NCI-H1436 treated with DMSO at 0.1 percent for 48 hours (cell line): ENCODE results near the gene TPO.
"Not testable (repeated sequence)": the region's sequence is repeated elsewhere in the genome, so short reads cannot be mapped to it uniquely, and the experiment has no call there.

Experiments used
- DNase-seq: peaks from one replicate; lab custom pipeline; 2025; lab: John Stamatoyannopoulos, UW

Gene TPO

DNA sequence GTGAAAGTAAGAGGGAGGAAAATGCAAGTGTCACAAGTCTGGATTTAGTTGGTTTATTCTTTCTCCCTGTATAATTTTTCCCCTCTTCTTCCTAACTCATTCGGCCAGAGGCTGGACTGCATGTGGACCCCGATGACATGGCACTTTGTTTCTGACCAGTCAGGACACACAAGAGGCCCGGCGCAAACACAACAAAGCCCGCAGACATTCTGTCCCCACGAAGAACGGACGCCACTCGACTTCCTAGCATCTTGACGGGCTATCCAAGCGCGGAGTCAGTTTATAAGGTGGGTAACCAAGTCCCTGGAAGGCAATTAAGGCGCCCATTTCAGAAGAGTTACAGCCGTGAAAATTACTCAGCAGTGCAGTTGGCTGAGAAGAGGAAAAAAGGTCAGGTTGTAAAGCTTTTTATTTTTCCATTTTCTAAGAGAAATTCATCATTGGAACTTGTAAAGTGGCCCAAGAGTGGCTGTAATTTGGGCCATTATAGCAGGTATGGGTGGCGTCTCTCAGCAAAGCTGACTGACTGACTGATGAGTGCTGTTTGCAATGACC is at the start of gene TPO:
Gene TPO, plus strand, starts transcription at position 308 of the 555 bp plus-strand sequence. CDS start 946 bp downstream, outside the sequence.
- no peak for DNase-seq

DNA sequence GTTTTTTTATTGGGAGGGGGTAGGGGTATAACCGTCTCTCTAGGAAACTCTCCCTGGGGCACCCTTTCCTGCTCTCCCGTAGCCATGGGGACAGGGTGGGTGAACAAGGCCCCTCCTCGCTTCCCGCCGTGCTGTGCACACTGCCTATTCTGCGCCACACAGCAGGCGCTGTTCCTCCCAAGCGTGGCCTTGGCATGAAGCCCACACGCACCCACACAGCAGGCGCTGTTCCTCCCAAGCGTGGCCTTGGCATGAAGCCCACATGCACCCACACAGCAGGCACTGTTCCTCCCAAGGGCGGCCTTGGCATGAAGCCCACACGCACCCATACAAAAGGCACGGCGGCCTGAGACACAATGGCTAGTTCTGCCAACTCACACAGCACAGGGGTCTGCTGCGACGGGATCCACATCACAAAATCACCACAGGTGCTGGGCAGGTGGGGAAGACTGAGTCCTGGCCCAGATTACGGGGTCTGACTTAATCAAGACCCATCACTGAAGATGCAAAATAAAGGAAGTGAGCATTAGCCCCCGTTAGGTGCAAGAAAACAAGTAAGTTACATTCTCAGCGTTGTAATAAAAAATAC is 46.6 kb upstream of the TPO start:
- peak; percentile 71 for DNase-seq

DNA sequence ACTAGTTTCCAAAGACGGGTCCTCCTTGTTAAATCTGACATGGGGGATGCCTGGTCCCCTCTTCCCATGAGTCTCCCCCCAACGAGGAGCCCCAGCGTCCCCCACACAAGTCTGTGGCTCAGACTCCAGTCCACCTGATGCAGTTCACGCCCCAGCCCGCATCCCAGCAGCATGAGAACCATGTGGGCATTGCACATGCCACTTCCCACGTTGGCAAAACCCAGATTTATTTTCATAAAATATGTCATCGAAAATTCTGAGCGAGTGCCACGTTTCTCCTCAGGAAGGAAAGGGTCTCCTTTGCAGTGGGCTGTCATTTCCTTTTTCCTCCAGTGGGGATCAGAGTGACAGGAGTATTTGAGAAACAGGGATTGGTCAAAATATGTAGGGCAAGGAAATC is 45.7 kb upstream of the TPO start:
- DNase-seq, result no peak

GRCh38 chr2:1369905-1370304 is 43.4 kb upstream of the TPO start:
- DNase-seq, result no peak

DNA sequence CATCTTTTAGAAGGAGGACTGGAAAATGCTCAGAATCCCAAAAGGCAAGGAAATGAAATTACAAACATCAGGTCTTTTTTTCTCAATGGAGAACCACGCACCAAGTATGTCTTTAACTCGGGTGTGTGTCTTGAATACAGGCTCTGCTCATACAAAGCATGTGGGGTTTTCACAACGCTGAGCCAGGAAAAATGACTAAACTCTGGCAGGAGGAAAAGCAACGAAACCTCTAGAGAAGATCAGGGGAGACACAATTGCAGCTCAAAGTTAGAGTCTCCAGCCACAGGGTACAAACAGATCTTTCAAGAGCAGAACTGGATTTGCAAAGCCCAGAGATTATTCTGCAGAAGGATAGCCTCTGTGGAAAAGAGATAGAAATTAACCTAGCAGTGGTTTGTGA is 42.8 kb upstream of the TPO start:
- DNase-seq, result no peak

- no peak for DNase-seq
Measured at GRCh38 chr2:1371082-1371481, 42.2 kb upstream of the TPO start.

DNA sequence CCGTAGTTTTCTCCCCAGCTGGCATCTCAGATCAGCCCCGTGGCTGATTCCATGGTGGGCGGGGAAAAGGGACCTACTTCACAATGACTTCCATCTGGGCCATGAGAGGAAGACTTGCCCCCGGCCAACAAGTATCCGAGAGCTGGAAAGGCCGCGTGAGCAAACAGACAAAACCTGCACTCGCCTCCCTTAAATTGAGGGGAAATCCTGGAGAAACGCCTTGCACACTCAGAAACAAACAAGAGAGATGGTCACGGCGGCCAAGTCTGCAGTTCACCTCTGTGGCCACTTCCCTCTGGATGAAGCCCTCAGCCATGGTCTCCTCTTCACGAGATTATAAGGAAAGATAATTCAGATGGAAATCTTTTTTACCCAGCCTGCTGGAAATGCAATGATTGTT is 39.4 kb upstream of the TPO start:
- DNase-seq, result no peak

- DNase-seq, result no peak
Measured at GRCh38 chr2:1374287-1374686, 39.0 kb upstream of the TPO start.

GRCh38 chr2:1375794-1376193 is 37.5 kb upstream of the TPO start:
- DNase-seq, result no peak

DNA sequence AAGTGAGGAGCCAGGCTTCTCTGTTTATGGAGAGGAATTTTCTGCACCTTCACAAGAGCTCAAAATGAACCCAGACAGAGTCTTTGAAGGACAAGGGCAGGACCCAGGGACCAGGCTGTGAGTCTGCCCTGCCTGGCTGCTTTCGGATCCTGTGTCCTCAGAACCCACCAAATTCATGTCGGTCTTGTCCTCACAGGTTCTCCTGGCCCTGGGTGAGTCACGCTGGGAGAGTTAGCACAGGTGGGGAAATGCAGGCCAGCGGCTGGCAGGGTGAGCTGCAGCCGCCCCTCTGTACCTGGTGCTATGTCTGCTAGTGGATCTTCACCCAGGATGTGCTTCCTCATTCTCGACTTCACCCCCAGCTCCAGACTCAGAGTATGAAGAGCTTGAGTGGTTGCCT is 35.8 kb upstream of the TPO start:
- no peak for DNase-seq

DNA sequence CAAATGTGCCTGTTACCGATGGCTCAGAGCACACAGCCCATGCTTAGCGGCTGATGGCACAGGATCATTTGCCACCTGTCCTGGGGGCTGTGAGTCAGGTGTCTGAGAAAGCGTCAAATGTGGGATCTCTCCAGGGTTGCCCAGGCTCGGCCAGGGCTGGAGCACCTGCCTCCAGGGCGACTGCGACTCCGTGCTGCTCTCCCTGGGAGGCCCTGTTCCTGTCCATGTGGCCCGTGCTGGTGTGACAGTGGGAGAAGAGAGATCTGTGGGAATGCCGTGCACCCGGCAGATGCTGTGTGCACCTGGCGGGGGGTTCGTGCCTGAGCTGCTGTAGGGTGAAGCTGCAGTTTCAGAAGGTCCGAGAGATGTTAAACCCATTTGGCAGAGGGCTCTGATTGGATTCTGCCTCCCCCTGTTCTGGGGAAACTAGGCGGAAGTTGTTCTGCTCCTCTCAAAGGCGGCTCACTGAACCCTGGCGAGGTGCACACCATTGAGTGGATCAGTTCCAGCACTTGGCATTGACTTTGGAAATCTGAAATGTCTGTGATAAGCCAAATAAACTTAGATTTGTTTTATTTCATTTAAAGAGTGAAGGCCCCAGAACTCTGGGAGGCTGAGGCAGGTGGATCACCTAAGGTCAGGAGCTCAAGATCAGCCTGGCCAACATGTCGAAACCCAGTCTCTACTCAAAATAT is 34.7 kb upstream of the TPO start:
- DNase-seq, result no peak

DNA sequence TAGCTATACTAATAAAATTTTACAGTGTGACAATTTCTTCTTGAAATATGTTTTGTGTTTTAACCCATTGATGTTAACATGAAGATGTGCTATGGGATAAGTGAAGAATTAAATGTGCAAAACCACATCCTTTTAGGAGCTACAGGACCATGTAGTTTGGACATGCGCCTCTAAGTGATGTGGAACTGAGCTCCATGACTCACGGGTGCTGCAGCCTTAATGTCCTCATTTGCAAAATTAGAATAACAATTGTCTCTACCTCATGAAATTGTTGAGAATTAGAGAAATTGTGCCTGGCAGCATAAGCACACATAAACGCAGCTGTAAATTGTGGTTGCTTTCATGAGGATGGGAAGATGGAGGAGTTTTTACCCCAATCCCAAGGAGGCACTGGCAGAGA is 31.6 kb upstream of the TPO start:
- no peak for DNase-seq

DNA sequence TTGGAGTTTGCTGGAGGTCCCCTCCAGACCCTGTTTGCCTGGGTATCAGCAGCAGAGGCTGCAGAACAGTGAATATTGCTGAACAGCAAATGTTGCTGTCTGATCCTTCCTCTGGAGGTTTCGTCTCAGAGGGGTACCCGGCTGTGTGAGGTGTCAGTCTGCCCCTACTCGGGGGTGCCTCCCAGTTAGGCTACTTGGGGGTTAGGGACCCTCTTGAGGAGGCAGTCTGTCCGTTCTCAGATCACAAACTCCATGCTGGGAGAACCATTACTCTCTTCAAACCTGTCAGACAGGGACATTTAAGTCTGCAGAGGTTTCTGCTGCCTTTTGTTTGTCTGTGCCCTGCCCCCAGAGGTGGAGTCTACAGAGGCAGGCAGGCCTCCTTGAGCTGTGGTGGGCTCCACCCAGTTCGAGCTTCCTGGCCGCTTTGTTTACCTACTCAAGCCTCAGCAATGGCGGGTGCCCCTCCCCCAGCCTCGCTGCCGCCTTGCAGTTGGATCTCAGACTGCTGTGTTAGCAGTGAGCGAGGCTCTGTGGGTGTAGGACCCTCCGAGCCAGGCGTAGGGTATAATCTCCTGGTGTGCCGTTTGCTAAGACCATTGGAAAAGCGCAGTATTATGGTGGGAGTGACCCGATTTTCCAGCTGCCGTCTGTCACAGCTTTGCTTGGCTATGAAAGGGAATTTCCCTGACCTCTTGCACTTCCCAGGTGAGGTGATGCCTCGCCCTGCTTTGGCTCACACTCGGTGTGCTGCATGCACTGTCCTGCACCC is 25.1 kb upstream of the TPO start:
- DNase-seq, result not testable (repeated sequence)

- not testable (repeated sequence) for DNase-seq
Measured at GRCh38 chr2:1390118-1390517, 23.1 kb upstream of the TPO start.

- no peak for DNase-seq
Measured at GRCh38 chr2:1393321-1393720, 19.9 kb upstream of the TPO start.

DNA sequence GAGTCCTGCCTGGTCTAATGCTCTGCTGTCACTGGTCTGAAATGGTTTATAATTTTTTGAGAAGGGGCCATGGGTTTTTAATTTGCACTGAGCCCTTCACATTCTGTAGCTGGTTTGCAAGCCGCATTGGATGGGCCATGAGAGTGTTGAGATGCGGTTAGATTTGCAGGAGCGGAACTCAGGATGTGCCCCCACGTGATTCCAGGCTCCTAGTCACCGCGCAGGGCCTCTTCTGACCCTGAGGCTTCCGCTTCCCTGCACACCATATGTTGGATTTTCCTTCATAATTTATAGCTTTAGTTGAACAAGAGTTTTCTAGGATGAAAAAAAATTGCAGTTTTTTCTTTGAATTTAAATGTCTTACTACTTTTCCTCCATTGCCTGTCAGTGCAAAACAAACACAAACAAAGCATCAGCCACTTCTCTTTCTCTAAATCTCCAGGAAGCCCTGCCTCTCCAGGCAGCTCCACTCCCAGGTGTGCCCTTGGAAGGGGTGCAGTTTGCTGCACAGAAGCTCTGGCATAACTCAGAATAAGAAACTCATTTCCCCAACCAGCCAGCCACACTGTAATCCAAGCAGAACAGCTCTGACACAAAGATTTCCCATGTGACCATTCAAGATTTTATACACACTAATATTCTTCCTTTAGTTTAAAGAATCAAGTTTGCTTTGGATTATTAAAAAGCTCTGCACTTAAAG is 18.4 kb upstream of the TPO start:
- no peak for DNase-seq

GRCh38 chr2:1397350-1397749 is 15.9 kb upstream of the TPO start:
- no peak for DNase-seq

GRCh38 chr2:1398191-1398590 is 15.1 kb upstream of the TPO start:
- no peak for DNase-seq

- no peak for DNase-seq
Measured at GRCh38 chr2:1400943-1401735, 12.1 kb upstream of the TPO start.

GRCh38 chr2:1402064-1402463 is 11.2 kb upstream of the TPO start:
- DNase-seq, result no peak

- DNase-seq, result no peak
Measured at GRCh38 chr2:1403565-1403964, 9.7 kb upstream of the TPO start.

DNA sequence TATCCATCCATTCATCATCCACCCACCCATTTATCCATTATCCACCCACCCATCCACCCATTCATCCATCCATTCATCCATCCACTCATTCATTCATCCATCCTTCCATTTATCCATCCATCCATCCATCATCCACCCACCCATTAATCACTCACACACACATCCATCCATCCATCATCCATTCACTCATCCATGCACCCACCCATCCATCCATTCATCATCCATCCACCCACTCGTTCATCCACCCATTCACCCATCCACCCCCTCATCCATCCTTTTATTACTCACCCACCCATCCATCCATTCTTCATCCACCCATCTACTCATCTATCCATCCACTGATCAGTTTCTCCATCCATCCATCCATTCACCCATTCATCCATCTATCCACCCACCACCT is 8.1 kb upstream of the TPO start:
- no peak for DNase-seq
